SK-N-SH treated with all-trans-retinoic acid at 6 μM for 48 hours (cell line): ENCODE results near the gene GMNC.
A peak's percentile ranks its signal among the peaks of the same experiment; 100 is the strongest.

Experiments
- ATAC-seq: fragments of 200-7000 bp; cut with Tn5 transposase; 3 replicates; pipeline ENCODE4 v1.9.1; 2020; ENCODE audit warnings: mild to moderate bottlenecking, moderate library complexity
- ARNTL ChIP-seq: fragments of 450-650 bp; formaldehyde crosslinking; IDR thresholded peaks from 2 replicates; pipeline ENCODE4 v1.5.0; 2020; ENCODE audit warnings: low read depth, mild to moderate bottlenecking, moderate library complexity, borderline replicate concordance
- BACH2 ChIP-seq: fragments of 250-450 bp; sonication (Bioruptor Pico); IDR thresholded peaks from 2 replicates; pipeline ENCODE4 v1.9.0; 2021; ENCODE audit warnings: mild to moderate bottlenecking, borderline replicate concordance
- CREB5 ChIP-seq: fragments of 250-450 bp; sonication (Bioruptor Pico); IDR thresholded peaks from 2 replicates; pipeline ENCODE4 v1.5.1; 2020; ENCODE audit warnings: low read depth, mild to moderate bottlenecking, moderate library complexity
- CSDC2 ChIP-seq: fragments of 250-450 bp; sonication (Bioruptor Pico); IDR thresholded peaks from 2 replicates; pipeline ENCODE4 v1.5.0; 2020; ENCODE audit warnings: mild to moderate bottlenecking, moderate library complexity
- CSRNP3 ChIP-seq: fragments of 250-450 bp; sonication (Bioruptor Pico); IDR thresholded peaks from 2 replicates; pipeline ENCODE4 v1.5.1; 2021; ENCODE audit warnings: mild to moderate bottlenecking, moderate library complexity
- ESRRG ChIP-seq: fragments of 250-450 bp; sonication (Bioruptor Pico); IDR thresholded peaks from 2 replicates; pipeline ENCODE4 v1.6.1; 2021; ENCODE audit warnings: mild to moderate bottlenecking
- GLIS3 ChIP-seq: fragments of 250-450 bp; sonication (Bioruptor Pico); IDR thresholded peaks from 2 replicates; pipeline ENCODE4 v1.5.0; 2020; ENCODE audit warnings: mild to moderate bottlenecking, moderate library complexity
- ISL1 ChIP-seq: fragments of 250-450 bp; sonication (Bioruptor Pico); IDR thresholded peaks from 2 replicates; pipeline ENCODE4 v2.1.2; 2022; ENCODE audit warnings: mild to moderate bottlenecking, moderate library complexity
- PATZ1 ChIP-seq: fragments of 250-450 bp; sonication (Bioruptor Pico); IDR thresholded peaks from 2 replicates; pipeline ENCODE4 v1.8.0; 2020; ENCODE audit warnings: mild to moderate bottlenecking, moderate library complexity, borderline replicate concordance
- POU6F1 ChIP-seq: fragments of 250-450 bp; sonication (Bioruptor Pico); IDR thresholded peaks from 2 replicates; pipeline ENCODE4 v1.8.0; 2021; ENCODE audit warnings: low read depth, mild to moderate bottlenecking, moderate library complexity, borderline replicate concordance
- PPARA ChIP-seq: fragments of 250-450 bp; sonication (Bioruptor Pico); IDR thresholded peaks from 2 replicates; pipeline ENCODE4 v1.5.0; 2020; ENCODE audit warnings: mild to moderate bottlenecking, borderline replicate concordance
- RARB ChIP-seq: fragments of 250-450 bp; sonication (Bioruptor Pico); IDR thresholded peaks from 2 replicates; pipeline ENCODE4 v1.8.0; 2021; ENCODE audit warnings: mild to moderate bottlenecking, moderate library complexity
- SNAI2 ChIP-seq: fragments of 250-450 bp; sonication (Bioruptor Pico); IDR thresholded peaks from 2 replicates; pipeline ENCODE4 v1.5.0; 2020; ENCODE audit warnings: mild to moderate bottlenecking, moderate library complexity
- TCF4 ChIP-seq: fragments of 250-450 bp; sonication (Bioruptor Pico); IDR thresholded peaks from 2 replicates; pipeline ENCODE4 v1.8.0; 2021; ENCODE audit warnings: mild to moderate bottlenecking, moderate library complexity, borderline replicate concordance
- TOX ChIP-seq: fragments of 250-450 bp; sonication (Bioruptor Pico); IDR thresholded peaks from 2 replicates; pipeline ENCODE4 v1.8.0; 2021; ENCODE audit warnings: mild to moderate bottlenecking, moderate library complexity, borderline replicate concordance
- TSHZ2 ChIP-seq: fragments of 250-450 bp; sonication (Bioruptor Pico); IDR thresholded peaks from 2 replicates; pipeline ENCODE4 v1.5.0; 2020; ENCODE audit warnings: mild to moderate bottlenecking, moderate library complexity
- ZC3H10 ChIP-seq: fragments of 250-450 bp; sonication (Bioruptor Pico); IDR thresholded peaks from 2 replicates; pipeline ENCODE4 v1.5.1; 2021; ENCODE audit warnings: mild to moderate bottlenecking, moderate library complexity
- ZFP3 ChIP-seq: fragments of 250-450 bp; sonication (Bioruptor Pico); IDR thresholded peaks from 2 replicates; pipeline ENCODE4 v1.5.0; 2020; ENCODE audit warnings: mild to moderate bottlenecking, moderate library complexity
- ZFP30 ChIP-seq: fragments of 450-650 bp; formaldehyde crosslinking; IDR thresholded peaks from 2 replicates; pipeline ENCODE4 v1.5.0; 2022; ENCODE audit warnings: mild to moderate bottlenecking, moderate library complexity
- ZNF565 ChIP-seq: fragments of 450-650 bp; formaldehyde crosslinking; conservative IDR thresholded peaks from 2 replicates; pipeline ENCODE4 v1.5.0; 2020; ENCODE audit warnings: low read depth, mild to moderate bottlenecking, moderate library complexity
- ZNF70 ChIP-seq: fragments of 450-650 bp; formaldehyde crosslinking; IDR thresholded peaks from 2 replicates; pipeline ENCODE4 v1.5.0; 2020; ENCODE audit warnings: mild to moderate bottlenecking, moderate library complexity
- ZNF8 ChIP-seq: fragments of 450-650 bp; formaldehyde crosslinking; IDR thresholded peaks from 2 replicates; pipeline ENCODE4 v1.5.0; 2020; ENCODE audit warnings: mild to moderate bottlenecking, moderate library complexity

The GMNC gene

GRCh38 chr3:190811775-190812480 lies 50.6 kb downstream of the GMNC start:
- ATAC-seq, result peak; percentile 99
- TF ChIP-seq CSRNP3 (CRISPR knock-in tag) (no peak), ARNTL (CRISPR knock-in tag) (no peak), ZFP30 (no peak), ESRRG (CRISPR knock-in tag) (no peak), ZNF70 (CRISPR knock-in tag) (no peak), SNAI2 (CRISPR knock-in tag) (no peak), CSDC2 (CRISPR knock-in tag) (no peak), TSHZ2 (CRISPR knock-in tag) (no peak), ISL1 (no peak), POU6F1 (CRISPR knock-in tag) (no peak), PATZ1 (CRISPR knock-in tag) (no peak), BACH2 (CRISPR knock-in tag) (no peak)

GRCh38 chr3:190810957-190811356 lies 51.5 kb downstream of the GMNC start:
- TF ChIP-seq ZNF8 (CRISPR knock-in tag), result no peak
- no peak for TF ChIP-seq ZNF70 (CRISPR knock-in tag)
- no peak for TF ChIP-seq ESRRG (CRISPR knock-in tag)
- no peak for TF ChIP-seq RARB (CRISPR knock-in tag)
- no peak for TF ChIP-seq PPARA (CRISPR knock-in tag)
- no peak for TF ChIP-seq ZFP3 (CRISPR knock-in tag)
- no peak for TF ChIP-seq ARNTL (CRISPR knock-in tag)
- no peak for TF ChIP-seq ZC3H10 (CRISPR knock-in tag)
- TF ChIP-seq ZNF565, result no peak
- no peak for TF ChIP-seq ISL1
- no peak for TF ChIP-seq TCF4 (CRISPR knock-in tag)
- TF ChIP-seq ZFP30, result no peak
- TF ChIP-seq BACH2 (CRISPR knock-in tag), result no peak
- no peak for TF ChIP-seq GLIS3
- TF ChIP-seq POU6F1 (CRISPR knock-in tag), result no peak
- no peak for TF ChIP-seq TOX (CRISPR knock-in tag)
- TF ChIP-seq CREB5 (CRISPR knock-in tag), result no peak
- no peak for TF ChIP-seq PATZ1 (CRISPR knock-in tag)
- TF ChIP-seq TSHZ2 (CRISPR knock-in tag), result no peak
- no peak for ATAC-seq
